ENCODE results near the gene CNST. TPM values are rescaled to one million over a fixed set of nuclear protein-coding genes. Genes with fewer than 3 reads are reported as not detected.

The CNST gene
- total RNA-seq, 6 experiments from 2014 or later: 9.8 to 21.7 (median 14.6) TPM

GRCh38 chr1:246683521-246683920 lies 117.3 kb downstream of the CNST start:
- WGBS (ENCODE audit: insufficient coverage, low coverage, low lambda C conversion rate, missing lambda C conversion rate): 90% methylated on average over 4 of the region's 9 CpGs
- TF ChIP-seq POLR2A (IDR thresholded peaks at IDR 0.05) (no peak), CTCF (IDR thresholded peaks at IDR 0.05) (no peak)
- Histone ChIP-seq H3K9me3 (no peaks in the 10 kb centered on the region), H3K4me1 (no peaks in the 10 kb centered on the region), H3K27me3 (no peaks in the 10 kb centered on the region), H3K36me3 (no peaks in the 10 kb centered on the region), H3K27ac (no peak overlapping the region), H3K4me3 (no peak overlapping the region)
- DNase-seq: no peak
- no peak for ATAC-seq
- intact Hi-C loops (cut with DNase I): no loop called here

- Histone ChIP-seq H3K27me3 (no peaks in the 10 kb centered on the region), H3K9me3 (no peaks in the 10 kb centered on the region), H3K36me3 (no peaks in the 10 kb centered on the region), H3K4me3 (no peak overlapping the region), H3K27ac (no peak overlapping the region), H3K4me1 (peaks cover 0 to 5% (median 2%) of the 10 kb centered on the region in 4 donors)
- ATAC-seq (no peak), DNase-seq (no peak)
- intact Hi-C loops (cut with DNase I): no loop called here
- 72% methylated on average over 4 of the region's 14 CpGs for WGBS (ENCODE audit: insufficient coverage, low coverage, low lambda C conversion rate, missing lambda C conversion rate)
- TF ChIP-seq CTCF (IDR thresholded peaks at IDR 0.05) (no peak), POLR2A (IDR thresholded peaks at IDR 0.05) (no peak)
Measured at GRCh38 chr1:246687002-246687401, 120.7 kb downstream of the CNST start.

- no peaks in the 10 kb centered on the region for H3K36me3 ChIP-seq
- peak; percentile 55 to 73 (median 69) for DNase-seq
- H3K4me1 ChIP-seq: peaks cover 0 to 5% (median 2%) of the 10 kb centered on the region in 4 donors
- intact Hi-C loops (cut with DNase I): loop anchor here in 1 of 2 donors (10.0 kb wide), 1 partner anchor 185 kb away; the partner anchor contains the start of gene SMYD3
- H3K27ac ChIP-seq: no peak overlapping the region
- ATAC-seq: peak; percentile 97 to 99 (median 98)
- H3K9me3 ChIP-seq: no peaks in the 10 kb centered on the region
- TF ChIP-seq CTCF (IDR thresholded peaks at IDR 0.05) (peak; percentile 80 to 86 (median 84)), POLR2A (IDR thresholded peaks at IDR 0.05) (no peak)
- H3K27me3 ChIP-seq: no peaks in the 10 kb centered on the region
- peak overlapping the region; percentile 31 to 38 (median 36) for H3K4me3 ChIP-seq
- WGBS (ENCODE audit: insufficient coverage, low coverage, low lambda C conversion rate, missing lambda C conversion rate): 2% methylated on average over 15 of the region's 16 CpGs
Measured at GRCh38 chr1:246689409-246690008, 123.3 kb downstream of the CNST start.

GRCh38 chr1:246690100-246690499 lies 123.8 kb downstream of the CNST start:
- no peak for DNase-seq
- intact Hi-C loops (cut with DNase I): loop anchor here in 1 of 2 donors (10.0 kb wide), 1 partner anchor 185 kb away; the partner anchor contains the start of gene SMYD3
- Histone ChIP-seq H3K36me3 (no peaks in the 10 kb centered on the region), H3K4me1 (peaks cover 0 to 5% (median 2%) of the 10 kb centered on the region in 4 donors), H3K4me3 (peak overlapping the region in 1 of 3 donors; percentile 38), H3K27me3 (no peaks in the 10 kb centered on the region), H3K27ac (no peak overlapping the region), H3K9me3 (no peaks in the 10 kb centered on the region)
- WGBS (ENCODE audit: insufficient coverage, low coverage, low lambda C conversion rate, missing lambda C conversion rate): 28% methylated on average over 7 of the region's 12 CpGs
- TF ChIP-seq POLR2A (IDR thresholded peaks at IDR 0.05) (no peak), CTCF (IDR thresholded peaks at IDR 0.05) (no peak)
- peak in 1 of 4 donors; percentile 8 for ATAC-seq
